Neural cell (in vitro differentiated cells): ENCODE data around the gene DNAL4.

Experiments
- EP300 ChIP-seq: fragments of 450-650 bp; conservative IDR thresholded peaks from 2 replicates; pipeline ENCODE4 v1.6.1; 2014; ENCODE audit warnings: antibody characterized with exemption, mild to moderate bottlenecking, moderate library complexity; ENCODE audit not compliant: poor library complexity, severe bottlenecking
- EZH2 ChIP-seq: fragments of 200-600, 300-800 bp; shearing (Covaris generic), sonication (generic); IDR thresholded peaks from 2 replicates; pipeline ENCODE4 v1.6.1; 2014; ENCODE audit warnings: antibody characterized with exemption, low read length, borderline replicate concordance, mild to moderate bottlenecking; ENCODE audit not compliant: insufficient read depth, poor library complexity, severe bottlenecking
- MXI1 ChIP-seq: fragments of 450-650 bp; conservative IDR thresholded peaks from 2 replicates; pipeline ENCODE4 v1.6.1; 2014; ENCODE audit warnings: antibody characterized with exemption, mild to moderate bottlenecking; ENCODE audit not compliant: poor library complexity, severe bottlenecking
- POLR2AphosphoS5 ChIP-seq: IDR thresholded peaks from 2 replicates; pipeline ENCODE4 v1.6.1; 2012
- RAD21 ChIP-seq: fragments of 450-650 bp; conservative IDR thresholded peaks from 2 replicates; pipeline ENCODE4 v1.6.1; 2014; ENCODE audit warnings: antibody characterized with exemption, mild to moderate bottlenecking, moderate library complexity
- TAF1 ChIP-seq: IDR thresholded peaks from 2 replicates; pipeline ENCODE4 v1.6.1; 2012; ENCODE audit warnings: low read depth
- TF ChIP-seq, protein P1 (sequence below): fragments of 450-650 bp; IDR thresholded peaks from 2 replicates; pipeline ENCODE4 v1.5.1; 2014; ENCODE audit warnings: antibody characterized with exemption, mild to moderate bottlenecking, moderate library complexity; ENCODE audit not compliant: poor library complexity, severe bottlenecking
- TF ChIP-seq, protein P2 (sequence below): IDR thresholded peaks from 2 replicates; pipeline ENCODE4 v1.6.1; 2012; ENCODE audit warnings: borderline replicate concordance

GRCh38 chr22:38774496-38775166 is 19.3 kb downstream of the DNAL4 start:
- TF ChIP-seq, protein P1, sequence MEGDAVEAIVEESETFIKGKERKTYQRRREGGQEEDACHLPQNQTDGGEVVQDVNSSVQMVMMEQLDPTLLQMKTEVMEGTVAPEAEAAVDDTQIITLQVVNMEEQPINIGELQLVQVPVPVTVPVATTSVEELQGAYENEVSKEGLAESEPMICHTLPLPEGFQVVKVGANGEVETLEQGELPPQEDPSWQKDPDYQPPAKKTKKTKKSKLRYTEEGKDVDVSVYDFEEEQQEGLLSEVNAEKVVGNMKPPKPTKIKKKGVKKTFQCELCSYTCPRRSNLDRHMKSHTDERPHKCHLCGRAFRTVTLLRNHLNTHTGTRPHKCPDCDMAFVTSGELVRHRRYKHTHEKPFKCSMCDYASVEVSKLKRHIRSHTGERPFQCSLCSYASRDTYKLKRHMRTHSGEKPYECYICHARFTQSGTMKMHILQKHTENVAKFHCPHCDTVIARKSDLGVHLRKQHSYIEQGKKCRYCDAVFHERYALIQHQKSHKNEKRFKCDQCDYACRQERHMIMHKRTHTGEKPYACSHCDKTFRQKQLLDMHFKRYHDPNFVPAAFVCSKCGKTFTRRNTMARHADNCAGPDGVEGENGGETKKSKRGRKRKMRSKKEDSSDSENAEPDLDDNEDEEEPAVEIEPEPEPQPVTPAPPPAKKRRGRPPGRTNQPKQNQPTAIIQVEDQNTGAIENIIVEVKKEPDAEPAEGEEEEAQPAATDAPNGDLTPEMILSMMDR, result no peak
- TF ChIP-seq, protein P2, sequence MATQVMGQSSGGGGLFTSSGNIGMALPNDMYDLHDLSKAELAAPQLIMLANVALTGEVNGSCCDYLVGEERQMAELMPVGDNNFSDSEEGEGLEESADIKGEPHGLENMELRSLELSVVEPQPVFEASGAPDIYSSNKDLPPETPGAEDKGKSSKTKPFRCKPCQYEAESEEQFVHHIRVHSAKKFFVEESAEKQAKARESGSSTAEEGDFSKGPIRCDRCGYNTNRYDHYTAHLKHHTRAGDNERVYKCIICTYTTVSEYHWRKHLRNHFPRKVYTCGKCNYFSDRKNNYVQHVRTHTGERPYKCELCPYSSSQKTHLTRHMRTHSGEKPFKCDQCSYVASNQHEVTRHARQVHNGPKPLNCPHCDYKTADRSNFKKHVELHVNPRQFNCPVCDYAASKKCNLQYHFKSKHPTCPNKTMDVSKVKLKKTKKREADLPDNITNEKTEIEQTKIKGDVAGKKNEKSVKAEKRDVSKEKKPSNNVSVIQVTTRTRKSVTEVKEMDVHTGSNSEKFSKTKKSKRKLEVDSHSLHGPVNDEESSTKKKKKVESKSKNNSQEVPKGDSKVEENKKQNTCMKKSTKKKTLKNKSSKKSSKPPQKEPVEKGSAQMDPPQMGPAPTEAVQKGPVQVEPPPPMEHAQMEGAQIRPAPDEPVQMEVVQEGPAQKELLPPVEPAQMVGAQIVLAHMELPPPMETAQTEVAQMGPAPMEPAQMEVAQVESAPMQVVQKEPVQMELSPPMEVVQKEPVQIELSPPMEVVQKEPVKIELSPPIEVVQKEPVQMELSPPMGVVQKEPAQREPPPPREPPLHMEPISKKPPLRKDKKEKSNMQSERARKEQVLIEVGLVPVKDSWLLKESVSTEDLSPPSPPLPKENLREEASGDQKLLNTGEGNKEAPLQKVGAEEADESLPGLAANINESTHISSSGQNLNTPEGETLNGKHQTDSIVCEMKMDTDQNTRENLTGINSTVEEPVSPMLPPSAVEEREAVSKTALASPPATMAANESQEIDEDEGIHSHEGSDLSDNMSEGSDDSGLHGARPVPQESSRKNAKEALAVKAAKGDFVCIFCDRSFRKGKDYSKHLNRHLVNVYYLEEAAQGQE, result no peak
- no peak for TF ChIP-seq EP300
- no peak for TF ChIP-seq POLR2AphosphoS5
- TF ChIP-seq RAD21, result no peak
- no peak for TF ChIP-seq EZH2
- TF ChIP-seq MXI1, result no peak
- TF ChIP-seq TAF1, result no peak
